IPS-20b (cell line): Measurements from ENCODE around the gene MRPL54.
"Not testable (repeated sequence)": the region's sequence is repeated elsewhere in the genome, so short reads cannot be mapped to it uniquely, and the experiment has no call there.

Experiments
- H3K27ac ChIP-seq: one replicate; pipeline ENCODE4 v1.5.1; 2013; ENCODE audit warnings: low read length
- H3K27me3 ChIP-seq: 2 replicates; pipeline ENCODE4 v1.6.1; 2013; ENCODE audit warnings: mild to moderate bottlenecking, low read length, inconsistent platforms; ENCODE audit not compliant: insufficient read depth
- H3K36me3 ChIP-seq: 2 replicates; pipeline ENCODE4 v1.6.1; 2013; ENCODE audit warnings: low read depth, mild to moderate bottlenecking, inconsistent platforms, low read length, moderate library complexity; ENCODE audit not compliant: insufficient read depth
- H3K4me1 ChIP-seq: 2 replicates; pipeline ENCODE4 v1.6.1; 2013; ENCODE audit warnings: mild to moderate bottlenecking, control low read depth, inconsistent platforms, low read length, moderate library complexity; ENCODE audit not compliant: insufficient read depth
- H3K4me3 ChIP-seq: 2 replicates; pipeline ENCODE4 v1.5.1; 2013; ENCODE audit warnings: mild to moderate bottlenecking, low read length, inconsistent platforms
- H3K9ac ChIP-seq: 2 replicates; pipeline ENCODE4 v1.6.1; 2013; ENCODE audit warnings: low read depth, mild to moderate bottlenecking, inconsistent platforms, low read length, moderate library complexity
- H3K9me3 ChIP-seq: 2 replicates; pipeline ENCODE4 v1.6.1; 2013; ENCODE audit warnings: mild to moderate bottlenecking, low read depth, low read length, inconsistent platforms; ENCODE audit not compliant: insufficient read depth

The MRPL54 gene

GRCh38 chr19:3745363-3746045, 17.0 kb upstream of the MRPL54 start:
- H3K4me1 ChIP-seq, result no peaks in the 10 kb centered on the region
- H3K27ac ChIP-seq, result no peak overlapping the region
- no peaks in the 10 kb centered on the region for H3K27me3 ChIP-seq
- H3K9me3 ChIP-seq, result no peaks in the 10 kb centered on the region
- H3K9ac ChIP-seq, result no peak overlapping the region
- H3K4me3 ChIP-seq, result no peak overlapping the region
- H3K36me3 ChIP-seq, result peaks cover 6% of the 10 kb centered on the region; the same call in 1 of the 2 replicates

GRCh38 chr19:3746371-3747056, 16.0 kb upstream of the MRPL54 start:
- H3K9me3 ChIP-seq, result no peaks in the 10 kb centered on the region
- no peak overlapping the region for H3K9ac ChIP-seq
- H3K27me3 ChIP-seq, result no peaks in the 10 kb centered on the region
- H3K36me3 ChIP-seq, result peaks cover 10% of the 10 kb centered on the region; the same call in 1 of the 2 replicates
- no peak overlapping the region for H3K27ac ChIP-seq
- no peak overlapping the region for H3K4me3 ChIP-seq
- H3K4me1 ChIP-seq, result no peaks in the 10 kb centered on the region

GRCh38 chr19:3748965-3749364, 13.5 kb upstream of the MRPL54 start:
- H3K36me3 ChIP-seq, result peaks cover 19% of the 10 kb centered on the region
- H3K9ac ChIP-seq, result no peak overlapping the region
- no peaks in the 10 kb centered on the region for H3K4me1 ChIP-seq
- H3K27me3 ChIP-seq, result no peaks in the 10 kb centered on the region
- H3K27ac ChIP-seq, result no peak overlapping the region
- H3K4me3 ChIP-seq, result no peak overlapping the region
- no peaks in the 10 kb centered on the region for H3K9me3 ChIP-seq

GRCh38 chr19:3750211-3750610, 12.3 kb upstream of the MRPL54 start:
- no peak overlapping the region for H3K9ac ChIP-seq
- no peaks in the 10 kb centered on the region for H3K9me3 ChIP-seq
- H3K4me3 ChIP-seq, result no peak overlapping the region
- H3K36me3 ChIP-seq, result peaks cover 19% of the 10 kb centered on the region
- no peaks in the 10 kb centered on the region for H3K4me1 ChIP-seq
- no peak overlapping the region for H3K27ac ChIP-seq
- H3K27me3 ChIP-seq, result no peaks in the 10 kb centered on the region

- no peaks in the 10 kb centered on the region for H3K4me1 ChIP-seq
- no peak overlapping the region for H3K27ac ChIP-seq
- H3K27me3 ChIP-seq, result no peaks in the 10 kb centered on the region
- H3K36me3 ChIP-seq, result peaks cover 19% of the 10 kb centered on the region
- no peak overlapping the region for H3K9ac ChIP-seq
- no peaks in the 10 kb centered on the region for H3K9me3 ChIP-seq
- no peak overlapping the region for H3K4me3 ChIP-seq
Observed at GRCh38 chr19:3751236-3751635, 11.2 kb upstream of the MRPL54 start.

GRCh38 chr19:3752492-3752891, 10.0 kb upstream of the MRPL54 start:
- peaks cover 20% of the 10 kb centered on the region for H3K36me3 ChIP-seq
- H3K9me3 ChIP-seq, result no peaks in the 10 kb centered on the region
- no peaks in the 10 kb centered on the region for H3K27me3 ChIP-seq
- H3K4me3 ChIP-seq, result no peak overlapping the region
- no peaks in the 10 kb centered on the region for H3K4me1 ChIP-seq
- no peak overlapping the region for H3K27ac ChIP-seq
- no peak overlapping the region for H3K9ac ChIP-seq

- no peaks in the 10 kb centered on the region for H3K27me3 ChIP-seq
- peaks cover 22% of the 10 kb centered on the region for H3K36me3 ChIP-seq
- no peak overlapping the region for H3K27ac ChIP-seq
- H3K4me1 ChIP-seq, result no peaks in the 10 kb centered on the region
- no peak overlapping the region for H3K4me3 ChIP-seq
- no peaks in the 10 kb centered on the region for H3K9me3 ChIP-seq
- H3K9ac ChIP-seq, result no peak overlapping the region
Observed at GRCh38 chr19:3753631-3754410, 8.7 kb upstream of the MRPL54 start.

GRCh38 chr19:3757705-3758104, 4.8 kb upstream of the MRPL54 start:
- not testable (repeated sequence) for H3K4me3 ChIP-seq, H3K9me3 ChIP-seq, H3K27me3 ChIP-seq, H3K9ac ChIP-seq, H3K4me1 ChIP-seq, H3K27ac ChIP-seq
- H3K36me3 ChIP-seq, result peaks cover 11% of the 10 kb centered on the region; the same call in 1 of the 2 replicates

- not testable (repeated sequence) for H3K4me1 ChIP-seq, H3K9ac ChIP-seq, H3K9me3 ChIP-seq, H3K27me3 ChIP-seq, H3K4me3 ChIP-seq, H3K27ac ChIP-seq
- H3K36me3 ChIP-seq, result peaks cover 11% of the 10 kb centered on the region; the same call in 1 of the 2 replicates
Observed at GRCh38 chr19:3758297-3758696, 4.2 kb upstream of the MRPL54 start.

GRCh38 chr19:3759482-3760254, 2.8 kb upstream of the MRPL54 start:
- 0 out of 2 replicates have a peak, but pooled peaks cover 4% of the 10 kb centered on the region for H3K4me1 ChIP-seq
- H3K27me3 ChIP-seq, result no peaks in the 10 kb centered on the region
- no peak overlapping the region for H3K27ac ChIP-seq
- no peak overlapping the region for H3K4me3 ChIP-seq
- no peak overlapping the region for H3K9ac ChIP-seq
- H3K36me3 ChIP-seq, result peaks cover 11% of the 10 kb centered on the region; the same call in 1 of the 2 replicates
- no peaks in the 10 kb centered on the region for H3K9me3 ChIP-seq

GRCh38 chr19:3760871-3761361, 1.6 kb upstream of the MRPL54 start:
- Histone ChIP-seq H3K9ac (peak overlapping the region; percentile 97), H3K4me3 (peak overlapping the region; percentile 98), H3K27me3 (no peaks in the 10 kb centered on the region), H3K9me3 (no peaks in the 10 kb centered on the region), H3K36me3 (peaks cover 18% of the 10 kb centered on the region; the same call in 1 of the 2 replicates), H3K27ac (peak overlapping the region; percentile 43), H3K4me1 (0 out of 2 replicates have a peak, but pooled peaks cover 4% of the 10 kb centered on the region)
